GM19467 (cell line): ENCODE results near the gene GABBR2.

Source experiments
- ATAC-seq: cut with Tn5 transposase; IDR thresholded peaks from one replicate; pipeline ENCODE4 v1.9.1; 2021; ENCODE audit warnings: mild to moderate bottlenecking, moderate library complexity; ENCODE audit not compliant: unreplicated experiment

The GABBR2 gene

GRCh38 chr9:98360176-98360708 lies 348.5 kb downstream of the GABBR2 start:
- ATAC-seq, result no peak

GRCh38 chr9:98359569-98359968 lies 349.2 kb downstream of the GABBR2 start:
- ATAC-seq, result no peak

DNA sequence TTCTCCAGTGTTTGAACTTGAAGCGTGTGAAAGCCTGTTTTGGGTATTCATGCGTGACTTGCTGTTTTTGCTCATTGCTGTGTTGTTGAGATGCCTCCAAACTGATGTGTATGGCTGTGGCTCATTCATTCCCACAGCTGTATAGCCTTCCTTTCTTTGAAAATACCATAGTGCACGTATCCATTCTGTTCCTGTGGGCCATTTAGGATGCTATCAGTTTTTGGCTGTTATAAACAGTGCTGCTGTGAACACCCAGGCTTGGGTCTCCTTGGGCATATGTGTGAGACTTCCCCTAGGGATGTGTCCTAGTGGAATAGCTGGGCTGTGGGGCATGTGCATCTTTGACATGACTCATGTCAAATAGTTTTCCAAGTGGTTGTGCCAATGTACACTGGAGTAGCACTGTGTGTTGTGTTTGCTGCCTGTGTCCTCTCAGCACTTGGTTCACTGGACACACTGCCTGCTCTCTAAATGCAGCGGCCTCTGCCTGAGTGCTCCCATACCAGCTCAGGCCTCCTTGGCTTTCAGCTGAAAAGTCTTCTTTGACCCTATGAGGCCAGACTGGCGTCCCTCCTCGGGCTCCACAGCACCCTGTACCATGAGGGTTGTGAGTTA lies 350.7 kb downstream of the GABBR2 start:
- no peak for ATAC-seq

DNA sequence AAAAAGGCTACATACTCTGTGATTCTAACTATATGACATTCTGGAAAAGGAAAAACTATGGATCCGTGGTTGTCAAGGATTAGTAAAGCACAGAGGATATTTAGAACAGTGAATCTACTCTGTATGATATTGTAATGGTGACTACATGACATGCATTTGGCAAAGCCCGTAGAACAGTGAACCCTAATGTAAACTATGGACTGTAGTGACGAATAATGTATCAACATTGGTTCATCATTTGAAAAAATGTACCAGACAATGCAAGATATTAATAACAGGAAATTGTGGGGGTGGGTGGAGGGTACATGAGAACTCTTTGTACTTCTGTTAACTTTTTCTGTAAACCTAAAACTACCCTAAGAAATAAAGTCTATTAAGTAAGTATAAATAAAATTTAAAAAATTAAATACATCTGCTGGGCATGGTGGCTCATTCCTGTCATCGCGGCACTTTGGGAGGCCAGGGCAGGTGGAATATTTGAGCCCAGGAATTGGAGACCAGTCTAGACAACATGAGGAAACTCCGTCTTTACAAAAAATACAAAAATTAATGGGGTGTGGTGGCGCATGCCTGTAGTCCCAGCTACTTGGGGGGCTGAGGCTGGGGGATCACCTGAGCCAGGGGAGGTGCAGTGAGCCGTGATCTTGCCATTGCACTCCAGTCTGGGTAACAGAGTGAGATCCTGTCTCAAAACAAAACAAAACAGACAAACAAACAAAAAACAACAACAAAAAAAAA lies 351.6 kb downstream of the GABBR2 start:
- no peak for ATAC-seq

DNA sequence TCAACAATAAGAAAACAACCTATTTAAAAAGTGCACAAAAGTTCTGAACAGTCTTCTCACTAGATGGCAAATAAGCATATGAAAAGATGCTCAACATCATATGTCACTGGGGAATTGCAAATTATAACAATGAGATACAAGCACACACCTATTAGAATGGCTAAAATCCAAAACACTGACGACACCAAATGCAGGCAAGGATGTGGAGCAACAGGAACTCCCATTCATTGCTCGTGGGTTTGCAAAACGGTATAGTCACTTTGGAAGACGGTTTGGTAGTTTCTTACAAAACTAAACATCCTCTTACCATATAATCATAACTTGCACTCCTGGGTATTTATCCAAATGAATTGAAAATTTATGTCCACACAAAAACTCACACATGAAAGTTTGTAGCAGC lies 352.4 kb downstream of the GABBR2 start:
- ATAC-seq, result no peak

DNA sequence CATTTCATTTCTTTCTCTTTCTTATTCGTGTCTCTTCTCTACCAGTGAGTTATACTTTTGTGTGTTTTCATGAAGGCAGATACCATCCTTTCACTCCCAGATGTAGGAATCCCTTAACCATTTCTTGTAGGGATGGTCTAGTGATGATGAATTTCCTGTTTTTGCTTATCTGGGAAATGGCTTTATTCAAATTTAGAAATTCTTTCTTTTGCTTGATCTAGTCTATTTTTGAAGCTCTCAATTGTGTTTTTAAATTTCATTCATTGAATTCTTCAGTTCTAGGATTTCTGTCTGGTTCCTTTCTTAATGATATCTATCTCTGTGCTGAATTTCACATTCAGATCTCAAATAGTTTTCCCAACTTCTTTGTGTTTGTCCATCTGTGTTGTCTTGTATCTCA lies 357.4 kb downstream of the GABBR2 start:
- no peak for ATAC-seq

DNA sequence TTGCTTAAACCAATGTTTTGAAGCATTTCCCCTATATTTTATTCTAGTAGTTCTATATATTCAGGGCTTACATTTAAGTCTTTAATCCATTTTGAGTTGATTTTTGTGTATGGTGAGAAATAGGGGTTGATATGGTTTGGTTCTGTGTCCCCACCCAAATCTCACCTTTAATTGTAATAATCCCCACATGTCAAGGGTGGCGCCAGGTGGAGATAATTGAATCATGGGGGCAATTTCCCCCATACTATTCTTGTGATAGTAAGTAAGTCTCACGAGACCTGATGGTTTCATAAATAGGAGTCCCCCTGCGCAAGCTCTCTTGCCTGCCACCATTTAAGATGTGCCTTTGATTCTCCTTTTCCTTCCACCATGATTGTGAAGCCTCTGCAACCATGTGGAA lies 361.1 kb downstream of the GABBR2 start:
- ATAC-seq, result no peak

- ATAC-seq, result no peak
These were observed 363.7 kb downstream of the GABBR2 start for GRCh38 chr9:98345011-98345410.

- no peak for ATAC-seq
These were observed 364.2 kb downstream of the GABBR2 start for GRCh38 chr9:98344581-98344980.

GRCh38 chr9:98342820-98343210 lies 365.9 kb downstream of the GABBR2 start:
- ATAC-seq, result no peak

DNA sequence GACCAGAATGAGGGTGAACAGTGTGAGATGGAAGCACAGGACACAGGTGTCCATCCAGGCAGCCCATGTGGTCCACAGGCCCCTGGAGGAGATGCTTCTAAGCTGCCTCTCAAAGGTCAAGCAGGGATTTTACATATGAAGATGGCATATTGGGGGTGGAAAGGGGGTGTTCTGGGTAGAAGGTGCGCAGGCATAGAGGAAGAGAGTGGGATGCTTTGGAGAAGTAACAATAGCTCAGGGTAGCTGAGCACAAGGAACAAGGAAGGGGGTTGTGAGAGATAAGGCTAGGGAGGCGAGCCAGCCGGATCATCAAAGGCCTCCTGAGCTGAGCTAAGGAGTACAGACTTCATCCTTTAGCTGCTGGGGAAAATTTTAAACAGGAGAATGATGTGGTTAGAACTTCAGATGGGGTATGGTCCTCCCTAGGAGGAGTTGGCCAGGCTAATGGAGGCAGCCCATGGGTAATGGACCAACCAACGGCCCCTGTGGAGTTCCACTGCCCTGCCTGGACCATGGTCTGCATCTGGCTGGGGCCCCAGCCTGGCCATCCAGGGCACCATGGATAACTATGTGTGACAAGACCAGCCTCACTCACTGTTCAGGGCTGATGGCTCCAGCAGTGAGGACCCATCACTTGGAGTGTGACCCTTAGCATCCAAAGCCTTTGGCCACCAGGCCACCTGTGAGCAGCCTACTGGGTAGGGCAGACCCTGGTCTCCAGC lies 366.5 kb downstream of the GABBR2 start:
- ATAC-seq, result no peak

- ATAC-seq, result no peak
These were observed 367.3 kb downstream of the GABBR2 start for GRCh38 chr9:98341157-98342097.

DNA sequence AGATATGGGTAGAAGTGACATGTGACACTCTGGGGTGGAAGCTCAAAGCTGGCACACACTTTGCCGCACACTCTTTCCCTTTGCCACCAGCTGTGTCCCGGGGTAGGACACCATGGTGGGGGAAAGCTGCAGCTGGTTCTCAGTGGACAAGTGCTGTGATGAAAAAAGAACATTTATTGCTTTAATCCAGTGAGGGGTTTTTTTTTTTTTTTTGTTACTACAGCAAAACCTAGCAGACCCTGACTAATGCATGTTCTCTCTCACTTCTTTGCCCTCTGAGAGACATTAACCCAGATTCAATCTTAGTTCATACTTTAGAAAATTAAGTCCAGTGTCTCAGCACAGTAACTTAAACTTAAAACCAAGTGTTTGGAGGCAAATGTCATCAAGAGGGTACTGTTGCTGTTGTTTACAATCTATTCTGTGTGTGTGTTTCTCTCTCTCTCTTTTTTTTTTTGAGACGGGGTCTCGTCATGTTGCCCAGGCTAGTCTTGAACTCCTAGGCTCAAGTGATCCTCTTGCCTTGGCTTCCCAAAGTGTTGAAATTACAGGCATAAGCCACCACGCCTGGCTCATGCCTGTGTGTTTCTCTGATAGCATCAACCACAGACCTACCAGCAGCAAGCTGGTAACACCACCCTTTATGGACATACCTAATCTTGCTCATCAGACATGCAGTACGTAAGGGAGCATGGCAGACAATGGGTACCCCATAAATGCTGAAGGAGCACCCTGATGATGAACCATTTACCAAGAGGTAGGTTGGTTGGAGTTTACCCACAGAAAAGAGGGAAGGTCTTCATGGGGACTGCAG lies 368.5 kb downstream of the GABBR2 start:
- no peak for ATAC-seq

GRCh38 chr9:98335661-98336060 lies 373.1 kb downstream of the GABBR2 start:
- ATAC-seq, result no peak

- ATAC-seq, result no peak
These were observed 373.9 kb downstream of the GABBR2 start for GRCh38 chr9:98334796-98335195.

GRCh38 chr9:98333703-98334582 lies 374.8 kb downstream of the GABBR2 start:
- no peak for ATAC-seq

DNA sequence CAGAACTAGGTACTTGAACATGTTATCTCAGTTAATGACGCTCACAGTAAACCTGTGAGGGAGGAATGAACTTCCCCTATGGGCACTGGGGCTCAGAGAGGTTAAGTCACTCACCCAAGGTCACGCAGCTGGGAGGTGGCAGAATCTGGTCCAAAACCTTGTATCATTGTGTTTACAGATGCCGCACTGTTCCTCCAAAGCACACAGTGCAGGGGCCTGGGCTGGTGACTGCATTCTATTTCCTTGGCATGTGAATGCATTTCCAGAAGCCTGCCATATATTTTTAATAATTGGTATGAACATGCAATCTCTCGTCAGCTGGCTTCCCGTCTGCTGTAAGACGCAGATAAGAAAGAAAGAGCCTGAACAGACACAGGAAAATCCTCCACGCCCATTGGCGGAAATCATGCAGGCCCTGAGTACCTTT lies 376.3 kb downstream of the GABBR2 start:
- ATAC-seq, result no peak

GRCh38 chr9:98331536-98332259 lies 377.0 kb downstream of the GABBR2 start:
- ATAC-seq, result no peak
